ENCODE results near the gene GRN. TPM values are rescaled to one million over a fixed set of nuclear protein-coding genes. Genes with fewer than 3 reads are reported as not detected.
A peak's percentile ranks its signal among the peaks of the same experiment; 100 is the strongest.

The GRN gene
- total and polyA plus RNA-seq, 2 of the 13 experiments (the other 11 are each of a cell fraction or from before 2014, with no cell fraction given), result 86.6 to 143 TPM

DNA sequence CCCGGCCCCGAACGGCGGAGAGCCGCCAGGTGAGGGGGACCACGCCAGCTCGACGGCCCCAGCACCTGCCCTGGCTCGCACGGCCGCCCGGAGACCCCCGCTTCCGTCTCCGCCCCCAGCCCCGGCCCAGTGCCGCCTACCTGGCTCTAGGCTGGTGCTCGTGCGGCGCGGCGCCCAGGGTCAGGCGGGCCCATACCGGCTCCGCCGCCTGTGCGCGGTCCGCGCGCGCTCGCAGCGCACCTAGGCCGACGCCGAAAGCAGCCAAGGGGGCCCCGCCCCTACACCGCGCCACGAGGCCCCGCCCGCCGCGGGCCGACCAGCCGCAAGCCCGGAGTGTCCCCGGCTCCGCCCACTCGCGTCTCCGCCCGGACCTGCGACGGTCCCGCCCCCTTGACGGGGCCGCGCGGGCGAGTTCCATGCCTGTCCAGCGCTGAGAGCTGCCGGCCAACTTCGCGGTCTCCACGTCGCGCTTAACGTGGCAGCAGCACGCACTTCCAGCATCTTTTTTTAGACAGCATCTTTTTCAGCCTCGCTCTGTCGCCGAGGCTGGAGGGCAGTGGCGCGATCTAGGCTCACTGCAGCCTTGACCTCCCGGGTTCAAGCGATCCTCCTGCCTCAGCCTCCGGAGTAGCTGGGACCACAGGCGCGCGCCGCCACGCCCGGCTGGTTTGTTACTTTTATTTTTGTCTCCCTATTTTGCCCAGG is 20.4 kb upstream of the GRN start, which contains the start of gene SLC25A39 (continued):
- no peak; the same call in 1 of the 2 replicates for TF ChIP-seq ZNF775 (CRISPR knock-in tag; IDR thresholded peaks at IDR 0.05; ENCODE audit: borderline replicate concordance)
- TF ChIP-seq, protein P1, sequence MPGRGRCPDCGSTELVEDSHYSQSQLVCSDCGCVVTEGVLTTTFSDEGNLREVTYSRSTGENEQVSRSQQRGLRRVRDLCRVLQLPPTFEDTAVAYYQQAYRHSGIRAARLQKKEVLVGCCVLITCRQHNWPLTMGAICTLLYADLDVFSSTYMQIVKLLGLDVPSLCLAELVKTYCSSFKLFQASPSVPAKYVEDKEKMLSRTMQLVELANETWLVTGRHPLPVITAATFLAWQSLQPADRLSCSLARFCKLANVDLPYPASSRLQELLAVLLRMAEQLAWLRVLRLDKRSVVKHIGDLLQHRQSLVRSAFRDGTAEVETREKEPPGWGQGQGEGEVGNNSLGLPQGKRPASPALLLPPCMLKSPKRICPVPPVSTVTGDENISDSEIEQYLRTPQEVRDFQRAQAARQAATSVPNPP (CRISPR knock-in tag; IDR thresholded peaks at IDR 0.05), result peak; percentile 46; the same call in 1 of the 2 replicates
- TF ChIP-seq, protein P2, sequence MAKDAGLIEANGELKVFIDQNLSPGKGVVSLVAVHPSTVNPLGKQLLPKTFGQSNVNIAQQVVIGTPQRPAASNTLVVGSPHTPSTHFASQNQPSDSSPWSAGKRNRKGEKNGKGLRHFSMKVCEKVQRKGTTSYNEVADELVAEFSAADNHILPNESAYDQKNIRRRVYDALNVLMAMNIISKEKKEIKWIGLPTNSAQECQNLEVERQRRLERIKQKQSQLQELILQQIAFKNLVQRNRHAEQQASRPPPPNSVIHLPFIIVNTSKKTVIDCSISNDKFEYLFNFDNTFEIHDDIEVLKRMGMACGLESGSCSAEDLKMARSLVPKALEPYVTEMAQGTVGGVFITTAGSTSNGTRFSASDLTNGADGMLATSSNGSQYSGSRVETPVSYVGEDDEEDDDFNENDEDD (CRISPR knock-in tag; IDR thresholded peaks at IDR 0.05; ENCODE audit: borderline replicate concordance), result peak; percentile 81; the same call in 1 of the 2 replicates
- peak; percentile 72 to 91 for TF ChIP-seq POLR2A (IDR thresholded peaks at IDR 0.05; ENCODE audit: insufficient read depth in 1 of 2, low read depth in 2 of 2, low read length in 2 of 2)
- TF ChIP-seq ZNF784 (CRISPR knock-in tag; IDR thresholded peaks at IDR 0.05; ENCODE audit: borderline replicate concordance), result peak; percentile 80; the same call in 1 of the 2 replicates
- peak; percentile 80 for TF ChIP-seq EED (CRISPR knock-in tag; IDR thresholded peaks at IDR 0.05)
- peak; percentile 90; the same call in 1 of the 2 replicates for TF ChIP-seq ZIK1 (CRISPR knock-in tag; IDR thresholded peaks at IDR 0.05; ENCODE audit: borderline replicate concordance, low read depth)
- TF ChIP-seq UBTF (CRISPR knock-in tag; IDR thresholded peaks at IDR 0.05), result peak; percentile 75; the same call in 1 of the 2 replicates
- TF ChIP-seq, protein P3, sequence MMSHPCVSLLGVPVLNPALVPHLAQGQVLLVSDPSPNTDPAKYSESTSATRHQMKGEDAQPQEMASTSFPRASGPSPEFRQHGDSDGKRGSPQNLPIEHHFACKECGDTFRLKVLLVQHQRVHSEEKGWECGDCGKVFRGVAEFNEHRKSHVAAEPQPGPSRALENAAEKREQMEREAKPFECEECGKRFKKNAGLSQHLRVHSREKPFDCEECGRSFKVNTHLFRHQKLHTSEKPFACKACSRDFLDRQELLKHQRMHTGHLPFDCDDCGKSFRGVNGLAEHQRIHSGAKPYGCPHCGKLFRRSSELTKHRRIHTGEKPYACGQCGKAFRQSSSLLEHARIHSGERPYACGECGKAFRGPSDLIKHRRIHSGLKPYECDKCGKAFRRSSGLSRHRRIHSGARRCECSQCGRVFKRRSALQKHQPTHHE (CRISPR knock-in tag; IDR thresholded peaks at IDR 0.05; ENCODE audit: borderline replicate concordance), result no peak
- TF ChIP-seq ZNF383 (CRISPR knock-in tag; IDR thresholded peaks at IDR 0.05; ENCODE audit: borderline replicate concordance), result no peak
- TF ChIP-seq JUND (CRISPR knock-in tag; IDR thresholded peaks at IDR 0.05), result 0 out of 2 replicates have a peak, but pooled peaks have one; percentile 14
- peak; percentile 18; the same call in 1 of the 2 replicates for TF ChIP-seq MEIS2 (CRISPR knock-in tag; IDR thresholded peaks at IDR 0.05)
- peak; percentile 53; the same call in 1 of the 2 replicates for TF ChIP-seq POLR2AphosphoS5 (IDR thresholded peaks at IDR 0.05; ENCODE audit: low read depth, low read length)
- TF ChIP-seq, protein P4, sequence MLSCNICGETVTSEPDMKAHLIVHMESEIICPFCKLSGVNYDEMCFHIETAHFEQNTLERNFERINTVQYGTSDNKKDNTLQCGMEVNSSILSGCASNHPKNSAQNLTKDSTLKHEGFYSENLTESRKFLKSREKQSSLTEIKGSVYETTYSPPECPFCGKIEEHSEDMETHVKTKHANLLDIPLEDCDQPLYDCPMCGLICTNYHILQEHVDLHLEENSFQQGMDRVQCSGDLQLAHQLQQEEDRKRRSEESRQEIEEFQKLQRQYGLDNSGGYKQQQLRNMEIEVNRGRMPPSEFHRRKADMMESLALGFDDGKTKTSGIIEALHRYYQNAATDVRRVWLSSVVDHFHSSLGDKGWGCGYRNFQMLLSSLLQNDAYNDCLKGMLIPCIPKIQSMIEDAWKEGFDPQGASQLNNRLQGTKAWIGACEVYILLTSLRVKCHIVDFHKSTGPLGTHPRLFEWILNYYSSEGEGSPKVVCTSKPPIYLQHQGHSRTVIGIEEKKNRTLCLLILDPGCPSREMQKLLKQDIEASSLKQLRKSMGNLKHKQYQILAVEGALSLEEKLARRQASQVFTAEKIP (CRISPR knock-in tag; IDR thresholded peaks at IDR 0.05; ENCODE audit: borderline replicate concordance), result no peak
- TF ChIP-seq FOXP4 (CRISPR knock-in tag; IDR thresholded peaks at IDR 0.05), result peak; percentile 16; the same call in 1 of the 2 replicates
- peak; percentile 84 for TF ChIP-seq ASH2L (IDR thresholded peaks at IDR 0.05; ENCODE audit: insufficient read length, low read depth, low read length)
